IgD-negative memory B cell (primary cell): ENCODE measurements around the gene QSER1. TPM values are rescaled to one million over a fixed set of nuclear protein-coding genes. Genes with fewer than 3 reads are reported as not detected.
"Not testable (repeated sequence)": the region's sequence is repeated elsewhere in the genome, so short reads cannot be mapped to it uniquely, and the experiment has no call there.

Source experiments
- H3K27ac Mint-ChIP-seq, 3 donors: one replicate each; pipeline ENCODE4 v1.8.0; 2020 to 2022; ENCODE audit warnings: mild to moderate bottlenecking in 3 of 3, mixed read lengths in 3 of 3, moderate library complexity in 1 of 3
- H3K27me3 Mint-ChIP-seq: one replicate; pipeline ENCODE4 v1.8.0; 2021; ENCODE audit warnings: mixed read lengths
- H3K36me3 Mint-ChIP-seq: one replicate; pipeline ENCODE4 v1.8.0; 2020; ENCODE audit warnings: mild to moderate bottlenecking, mixed read lengths
- H3K4me1 Mint-ChIP-seq, 3 donors: one replicate each; pipeline ENCODE4 v1.8.0; 2020 to 2022; ENCODE audit warnings: mixed read lengths in 3 of 3, mild to moderate bottlenecking in 1 of 3
- H3K4me3 Mint-ChIP-seq, 4 donors: one replicate each; pipeline ENCODE4 v1.8.0; 2020 to 2022; ENCODE audit warnings: mild to moderate bottlenecking in 4 of 4, mixed read lengths in 4 of 4, moderate library complexity in 3 of 4
- H3K9me3 Mint-ChIP-seq, 3 donors: one replicate each; pipeline ENCODE4 v1.8.0; 2020 to 2021; ENCODE audit warnings: mixed read lengths in 3 of 3, mild to moderate bottlenecking in 1 of 3
- polyA plus RNA-seq: library from polyadenylated mRNA; unstranded; fragments of 300-500 nt; fragmentation: Illumina TruSeq; gene quantifications from one replicate; pipeline ENCODE4 v1.2.3, GENCODE V29; 2021

Gene QSER1
- polyA plus RNA-seq, 1 donor from 2014 or later: 0.73 TPM

- no peak overlapping the region for H3K4me3 Mint-ChIP-seq
- H3K36me3 Mint-ChIP-seq: peaks cover 22% of the 10 kb centered on the region
- H3K27me3 Mint-ChIP-seq: no peaks in the 10 kb centered on the region
- no peak overlapping the region for H3K27ac Mint-ChIP-seq
- H3K9me3 Mint-ChIP-seq: no peaks in the 10 kb centered on the region
- peaks cover 7 to 15% (median 13%) of the 10 kb centered on the region in 3 donors for H3K4me1 Mint-ChIP-seq
These were observed 42.9 kb downstream of the QSER1 start for GRCh38 chr11:32935462-32936029.

DNA sequence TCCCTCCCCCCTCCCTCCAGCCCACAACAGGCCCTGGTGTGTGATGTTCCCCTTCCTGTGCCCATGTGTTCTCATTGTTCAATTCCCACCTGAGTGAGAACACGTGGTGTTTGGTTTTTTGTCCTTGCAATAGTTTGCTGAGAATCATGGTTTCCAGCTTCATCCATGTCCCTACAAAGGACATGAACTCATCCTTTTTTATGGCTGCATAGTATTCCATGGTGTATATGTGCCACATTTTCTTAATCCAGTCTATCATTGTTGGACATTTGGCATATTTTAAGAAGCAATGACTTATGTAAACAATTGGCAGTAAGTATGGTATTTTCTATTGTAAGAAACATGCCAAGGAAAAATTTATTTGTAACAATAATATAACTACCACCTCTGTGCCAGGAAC is 43.6 kb downstream of the QSER1 start:
- Mint-ChIP-seq H3K36me3 (peaks cover 19% of the 10 kb centered on the region), H3K27ac (peak overlapping the region in 1 of 3 donors; percentile 68), H3K4me1 (peaks cover 9 to 20% (median 14%) of the 10 kb centered on the region in 3 donors)
- H3K27me3 Mint-ChIP-seq, H3K9me3 Mint-ChIP-seq, H3K4me3 Mint-ChIP-seq: not testable (repeated sequence)

GRCh38 chr11:32937283-32937682 is 44.7 kb downstream of the QSER1 start:
- not testable (repeated sequence) for H3K4me3 Mint-ChIP-seq, H3K9me3 Mint-ChIP-seq, H3K27ac Mint-ChIP-seq, H3K27me3 Mint-ChIP-seq
- peaks cover 12% of the 10 kb centered on the region for H3K36me3 Mint-ChIP-seq
- peaks cover 9 to 20% (median 14%) of the 10 kb centered on the region in 3 donors for H3K4me1 Mint-ChIP-seq

- Mint-ChIP-seq H3K4me3 (peak overlapping the region in 1 of 4 donors; percentile 57), H3K4me1 (peaks cover 9 to 20% (median 14%) of the 10 kb centered on the region in 3 donors), H3K27me3 (no peaks in the 10 kb centered on the region), H3K27ac (no peak overlapping the region), H3K36me3 (peaks cover 2% of the 10 kb centered on the region), H3K9me3 (peaks cover 0 to 2% (median 0%) of the 10 kb centered on the region in 3 donors)
These were observed 46.4 kb downstream of the QSER1 start for GRCh38 chr11:32939046-32939445.

DNA sequence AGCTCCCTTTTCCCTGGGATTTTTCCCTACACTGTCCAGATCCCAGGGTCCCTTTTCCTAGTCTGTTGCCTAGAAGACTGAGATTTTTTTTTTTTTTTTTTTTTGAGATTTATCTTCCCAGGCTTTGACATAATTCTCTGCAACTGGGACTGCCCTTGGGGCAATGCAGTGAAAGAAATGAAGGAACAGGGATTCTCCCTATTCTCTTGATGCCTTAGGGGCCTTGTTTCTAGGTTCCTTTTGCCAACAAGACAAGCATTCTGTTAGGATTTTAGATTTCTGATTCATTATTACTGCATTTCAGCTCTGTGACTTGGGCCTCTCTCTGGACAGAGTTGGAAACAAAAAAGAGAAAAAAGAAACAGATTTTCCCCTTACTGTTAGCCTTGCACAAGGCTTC is 47.3 kb downstream of the QSER1 start:
- Mint-ChIP-seq H3K27ac (no peak overlapping the region), H3K36me3 (peaks cover 2% of the 10 kb centered on the region), H3K27me3 (no peaks in the 10 kb centered on the region), H3K4me1 (peaks cover 9 to 20% (median 14%) of the 10 kb centered on the region in 3 donors), H3K9me3 (peaks cover 0 to 2% (median 0%) of the 10 kb centered on the region in 3 donors), H3K4me3 (no peak overlapping the region)

DNA sequence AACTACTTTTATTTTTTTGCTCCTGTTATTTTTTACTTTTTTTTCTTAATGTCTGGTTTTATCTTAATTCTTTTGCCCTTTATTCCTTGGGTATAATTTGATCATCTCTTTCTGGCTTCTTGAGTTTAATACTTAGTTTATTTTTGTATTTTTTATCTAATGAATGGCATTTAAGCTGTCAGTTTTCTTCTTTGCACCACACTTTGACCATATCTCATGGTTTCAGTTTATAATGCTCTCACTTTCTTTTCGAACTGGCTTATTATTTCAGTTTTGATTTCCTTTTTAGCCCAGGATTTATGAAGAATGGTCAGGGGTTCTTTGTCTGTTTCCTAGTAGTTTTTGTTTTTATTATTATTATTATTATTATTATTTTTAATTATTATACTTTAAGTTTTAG is 48.3 kb downstream of the QSER1 start:
- Mint-ChIP-seq H3K36me3 (peaks cover 2% of the 10 kb centered on the region), H3K4me1 (peaks cover 9 to 20% (median 14%) of the 10 kb centered on the region in 3 donors), H3K27ac (no peak overlapping the region), H3K27me3 (no peaks in the 10 kb centered on the region), H3K9me3 (peaks cover 0 to 3% (median 0%) of the 10 kb centered on the region in 3 donors), H3K4me3 (no peak overlapping the region)

- H3K4me3 Mint-ChIP-seq: no peak overlapping the region
- no peaks in the 10 kb centered on the region for H3K27me3 Mint-ChIP-seq
- H3K4me1 Mint-ChIP-seq: no peaks in the 10 kb centered on the region
- H3K9me3 Mint-ChIP-seq: peaks cover 0 to 7% (median 1%) of the 10 kb centered on the region in 3 donors
- peaks cover 11% of the 10 kb centered on the region for H3K36me3 Mint-ChIP-seq
- no peak overlapping the region for H3K27ac Mint-ChIP-seq
These were observed 55.4 kb downstream of the QSER1 start for GRCh38 chr11:32947978-32948377.

GRCh38 chr11:32949739-32950138 is 57.1 kb downstream of the QSER1 start:
- no peak overlapping the region for H3K27ac Mint-ChIP-seq
- peaks cover 0 to 7% (median 1%) of the 10 kb centered on the region in 3 donors for H3K9me3 Mint-ChIP-seq
- H3K27me3 Mint-ChIP-seq: no peaks in the 10 kb centered on the region
- H3K4me3 Mint-ChIP-seq: no peak overlapping the region
- H3K36me3 Mint-ChIP-seq: peaks cover 11% of the 10 kb centered on the region
- peaks cover 0 to 2% (median 0%) of the 10 kb centered on the region in 3 donors for H3K4me1 Mint-ChIP-seq

DNA sequence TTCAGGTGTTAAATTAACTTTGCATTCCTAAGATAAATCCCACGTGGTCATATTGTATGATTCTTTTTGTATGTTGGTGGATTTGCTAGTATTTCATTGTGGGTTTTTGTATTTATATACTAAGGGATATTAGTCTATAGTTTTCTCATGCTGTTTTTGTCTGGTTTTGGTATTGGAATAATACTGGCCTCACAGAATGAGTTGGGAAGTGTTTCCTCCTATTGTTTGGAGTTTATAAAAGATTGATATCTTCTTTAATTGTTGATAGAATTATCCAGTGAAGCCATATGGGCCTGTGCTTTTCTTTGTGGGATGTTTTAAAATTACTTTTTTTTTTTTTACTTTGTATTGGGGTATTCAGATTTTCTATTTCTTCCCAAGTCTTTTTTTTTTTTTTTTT is 59.8 kb downstream of the QSER1 start:
- peaks cover 0 to 7% (median 0%) of the 10 kb centered on the region in 3 donors for H3K9me3 Mint-ChIP-seq
- H3K27me3 Mint-ChIP-seq: no peaks in the 10 kb centered on the region
- peaks cover 11% of the 10 kb centered on the region for H3K36me3 Mint-ChIP-seq
- peaks cover 0 to 2% (median 0%) of the 10 kb centered on the region in 3 donors for H3K4me1 Mint-ChIP-seq
- H3K27ac Mint-ChIP-seq: peak overlapping the region in 1 of 3 donors; percentile 62
- H3K4me3 Mint-ChIP-seq: no peak overlapping the region

DNA sequence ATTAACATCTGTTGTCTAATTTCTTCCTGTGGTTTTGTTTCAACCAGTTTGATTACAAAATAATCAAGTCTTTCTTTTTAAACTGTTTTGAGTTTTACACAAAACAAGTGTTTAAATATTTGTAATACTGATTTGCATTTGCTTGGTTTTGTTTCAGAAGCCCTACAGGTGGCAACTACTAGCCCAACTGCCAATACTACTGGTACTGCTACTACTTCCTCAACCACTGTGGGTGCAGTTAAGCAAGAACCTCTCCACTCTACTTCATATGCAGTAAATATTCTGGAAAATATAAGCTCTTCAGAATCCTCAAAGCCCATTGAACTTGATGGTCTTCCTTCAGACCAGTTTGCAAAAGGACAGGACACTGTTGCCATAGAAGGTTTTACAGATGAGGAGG is 61.1 kb downstream of the QSER1 start:
- Mint-ChIP-seq H3K9me3 (no peaks in the 10 kb centered on the region), H3K27me3 (no peaks in the 10 kb centered on the region), H3K4me1 (peaks cover 0 to 2% (median 0%) of the 10 kb centered on the region in 3 donors), H3K36me3 (peaks cover 2% of the 10 kb centered on the region), H3K4me3 (no peak overlapping the region), H3K27ac (no peak overlapping the region)

DNA sequence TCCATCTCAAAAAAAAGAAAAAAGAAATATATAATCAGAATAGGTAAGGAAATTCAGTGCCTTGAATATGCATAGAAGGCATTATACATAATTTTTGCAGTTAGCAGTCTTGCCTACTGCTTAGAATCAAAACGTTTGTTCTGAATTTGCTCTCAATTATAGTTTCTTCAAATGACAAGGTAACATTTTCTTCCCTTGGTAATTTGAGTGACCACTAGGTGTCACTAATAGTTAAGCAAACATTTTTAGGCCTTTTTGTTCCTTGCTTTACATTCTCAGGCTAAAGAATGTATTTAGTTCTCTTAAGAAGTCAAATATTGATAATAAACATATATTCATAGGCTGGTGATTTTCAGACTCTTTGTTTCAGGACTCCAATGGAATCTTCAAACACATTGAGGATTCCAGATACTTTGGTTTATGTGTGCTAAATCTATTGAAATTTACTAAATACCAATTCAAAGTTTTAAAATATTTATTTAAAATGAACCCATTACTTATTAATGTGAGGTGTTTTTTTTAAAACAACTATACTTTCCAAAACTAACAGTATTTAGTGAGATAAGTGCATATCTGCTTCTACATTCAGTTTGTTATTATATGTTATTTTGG is 68.0 kb downstream of the QSER1 start:
- H3K36me3 Mint-ChIP-seq: peaks cover 3% of the 10 kb centered on the region
- no peak overlapping the region for H3K27ac Mint-ChIP-seq
- no peaks in the 10 kb centered on the region for H3K4me1 Mint-ChIP-seq
- no peaks in the 10 kb centered on the region for H3K9me3 Mint-ChIP-seq
- H3K4me3 Mint-ChIP-seq: no peak overlapping the region
- H3K27me3 Mint-ChIP-seq: no peaks in the 10 kb centered on the region

GRCh38 chr11:32962016-32962415 is 69.4 kb downstream of the QSER1 start:
- Mint-ChIP-seq H3K36me3 (peaks cover 3% of the 10 kb centered on the region), H3K27me3 (no peaks in the 10 kb centered on the region), H3K9me3 (no peaks in the 10 kb centered on the region), H3K4me3 (no peak overlapping the region), H3K27ac (no peak overlapping the region), H3K4me1 (no peaks in the 10 kb centered on the region)

DNA sequence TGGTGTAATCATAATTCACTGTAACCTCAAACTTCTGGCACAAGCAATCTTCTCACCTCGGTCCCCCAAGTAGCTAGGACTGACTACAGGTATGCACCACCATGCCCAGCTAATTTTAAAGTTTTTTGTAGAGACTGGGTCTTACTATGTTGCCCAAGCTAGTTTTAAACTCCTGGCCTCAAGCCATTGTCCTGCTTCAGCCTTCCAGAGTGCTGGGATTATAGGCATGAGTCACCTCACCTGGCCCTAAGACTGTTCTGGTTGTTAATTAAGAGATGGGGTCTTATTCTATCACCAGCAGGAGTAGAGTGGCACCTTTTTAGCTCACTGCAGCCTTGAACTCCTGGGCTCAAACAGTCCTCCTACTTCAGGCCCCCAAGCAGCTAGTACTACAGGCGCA is 71.1 kb downstream of the QSER1 start:
- no peak overlapping the region for H3K4me3 Mint-ChIP-seq
- peaks cover 3% of the 10 kb centered on the region for H3K36me3 Mint-ChIP-seq

DNA sequence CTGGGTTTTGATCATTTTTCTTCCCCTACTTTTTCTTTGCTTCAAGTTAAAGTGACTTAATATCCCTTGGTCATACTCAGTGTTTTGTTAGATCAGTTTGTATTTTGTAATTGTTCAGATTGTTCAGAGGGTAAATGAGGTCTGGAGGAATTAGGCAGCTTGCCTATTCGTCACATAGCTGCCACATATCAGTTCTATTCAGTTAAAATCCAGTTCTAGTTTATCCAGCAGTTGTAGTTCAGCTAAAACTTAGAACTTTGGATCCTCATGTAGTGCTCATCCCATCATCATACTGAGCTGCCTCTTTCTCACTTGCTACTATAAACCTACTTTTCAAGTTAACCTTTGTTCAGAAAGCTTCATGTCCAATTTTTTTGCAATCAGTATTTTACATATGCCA is 75.9 kb downstream of the QSER1 start:
- Mint-ChIP-seq H3K27ac (peak overlapping the region in 1 of 3 donors; percentile 39), H3K4me3 (no peak overlapping the region), H3K4me1 (no peaks in the 10 kb centered on the region), H3K9me3 (no peaks in the 10 kb centered on the region), H3K36me3 (no peaks in the 10 kb centered on the region), H3K27me3 (no peaks in the 10 kb centered on the region)

More for the DNA sequence above, 71.1 kb downstream of the QSER1 start:
- no peak overlapping the region for H3K27ac Mint-ChIP-seq
- no peaks in the 10 kb centered on the region for H3K27me3 Mint-ChIP-seq
- no peaks in the 10 kb centered on the region for H3K9me3 Mint-ChIP-seq
- no peaks in the 10 kb centered on the region for H3K4me1 Mint-ChIP-seq

DNA sequence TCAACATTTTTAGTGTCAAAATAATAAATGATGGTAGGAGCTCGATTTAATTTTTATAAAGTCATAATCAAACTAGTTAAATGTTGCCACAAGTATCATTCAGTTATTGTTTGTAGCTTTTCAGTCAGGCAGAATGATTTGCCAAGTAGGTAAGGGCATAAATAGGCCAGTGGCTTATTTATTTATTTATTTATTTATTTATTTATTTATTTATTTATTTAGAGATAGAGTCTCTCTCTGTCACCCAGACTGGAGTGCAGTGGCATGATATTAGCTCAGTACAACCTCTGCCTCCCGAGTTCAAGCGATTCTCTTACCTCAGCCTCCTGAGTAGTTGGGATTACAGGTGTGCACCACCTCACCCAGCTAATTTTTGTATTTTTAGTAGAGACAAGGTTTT is 79.6 kb downstream of the QSER1 start:
- not testable (repeated sequence) for H3K36me3 Mint-ChIP-seq, H3K27ac Mint-ChIP-seq, H3K9me3 Mint-ChIP-seq, H3K4me1 Mint-ChIP-seq, H3K27me3 Mint-ChIP-seq, H3K4me3 Mint-ChIP-seq

- Mint-ChIP-seq H3K9me3 (no peaks in the 10 kb centered on the region), H3K4me3 (no peak overlapping the region), H3K27ac (no peak overlapping the region), H3K27me3 (no peaks in the 10 kb centered on the region), H3K36me3 (peaks cover 2% of the 10 kb centered on the region), H3K4me1 (no peaks in the 10 kb centered on the region)
These were observed 80.2 kb downstream of the QSER1 start for GRCh38 chr11:32972781-32973180.
